BE2C (cell line): Measurements from ENCODE around the gene PARD6A.

Experiments
- DNase-seq: peaks from one replicate; pipeline ENCODE4 v3.0.0-alpha.2; 2020
- H3K27me3 ChIP-seq: fragments of 250-450 bp; sonication (Bioruptor Pico); 2 replicates; pipeline ENCODE4 v1.5.1; 2020; ENCODE audit warnings: mild to moderate bottlenecking
- H3K36me3 ChIP-seq: fragments of 250-450 bp; sonication (Bioruptor Pico); 2 replicates; pipeline ENCODE4 v1.5.1; 2020; ENCODE audit warnings: mild to moderate bottlenecking
- H3K4me1 ChIP-seq: fragments of 250-450 bp; sonication (Bioruptor Pico); 2 replicates; pipeline ENCODE4 v1.5.1; 2020
- H3K4me3 ChIP-seq: 2 replicates; pipeline ENCODE4 v1.5.1; 2011; ENCODE audit warnings: low read depth, low read length
- H3K9me3 ChIP-seq: fragments of 250-450 bp; sonication (Bioruptor Pico); 2 replicates; pipeline ENCODE4 v1.5.1; 2020
- TF ChIP-seq, protein P1 (sequence below): IDR thresholded peaks from 2 replicates; pipeline ENCODE4 v1.5.1; 2012; ENCODE audit warnings: mild to moderate bottlenecking, low read depth, low read length

The PARD6A gene

DNA sequence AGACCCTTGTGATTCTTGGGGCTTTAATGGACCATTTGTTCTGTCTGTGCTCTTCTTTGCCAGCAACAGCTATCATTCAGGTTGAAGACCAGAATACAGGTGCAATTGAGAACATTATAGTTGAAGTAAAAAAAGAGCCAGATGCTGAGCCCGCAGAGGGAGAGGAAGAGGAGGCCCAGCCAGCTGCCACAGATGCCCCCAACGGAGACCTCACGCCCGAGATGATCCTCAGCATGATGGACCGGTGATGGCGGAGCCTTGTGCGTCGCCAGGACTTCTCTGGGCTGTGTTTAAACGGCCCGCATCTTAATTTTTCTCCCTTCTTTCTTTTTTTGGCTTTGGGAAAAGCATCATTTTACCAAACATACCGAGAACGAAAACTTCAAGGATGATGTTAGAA, 23.1 kb upstream of the PARD6A start:
- no peak for DNase-seq

DNA sequence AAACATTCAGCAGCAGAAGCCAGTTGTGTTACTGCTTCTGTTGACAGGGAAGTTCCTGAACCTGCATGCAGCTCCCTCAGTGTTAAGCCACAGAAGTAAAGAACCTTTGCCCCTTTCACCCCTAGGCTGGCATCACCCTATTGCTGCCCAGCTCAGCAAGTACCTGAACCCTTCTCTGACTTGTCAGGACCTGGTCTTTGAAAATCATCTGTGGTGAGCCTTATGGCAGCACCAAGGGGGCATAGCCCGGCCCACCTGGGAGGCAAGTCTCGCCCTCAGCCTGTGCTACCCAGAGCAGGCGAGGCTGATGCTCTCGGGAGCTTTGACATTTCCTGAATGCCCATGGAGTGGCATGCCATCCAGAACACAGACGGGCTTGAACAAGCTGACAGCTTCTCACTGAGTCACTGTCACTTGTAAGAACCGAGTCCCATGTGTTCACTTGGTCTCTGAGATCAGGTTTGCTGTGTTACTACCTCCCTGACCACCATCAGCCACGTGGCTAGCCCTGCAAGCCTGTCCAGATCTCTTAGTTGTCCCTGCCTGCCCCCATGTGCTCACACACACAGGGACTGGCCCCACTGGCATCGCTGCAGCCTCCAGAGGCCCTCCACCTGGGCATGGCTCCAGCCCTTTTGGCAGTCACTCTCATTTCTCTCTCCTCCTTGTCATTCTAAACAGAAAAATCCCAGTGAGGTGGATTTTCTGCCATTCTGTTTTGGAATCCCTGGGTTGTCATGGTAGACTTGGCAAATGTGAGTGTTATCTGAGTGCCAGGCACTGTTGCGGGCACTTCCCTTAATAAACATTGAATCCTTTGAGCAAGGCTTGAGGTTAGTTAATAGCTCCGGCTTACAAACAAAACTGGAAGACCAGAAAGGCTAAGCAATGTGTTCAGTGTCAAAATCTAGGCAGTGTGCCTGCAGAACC, 18.7 kb upstream of the PARD6A start:
- Histone ChIP-seq H3K4me3 (no peak overlapping the region), H3K36me3 (peaks cover 30% of the 10 kb centered on the region), H3K9me3 (no peaks in the 10 kb centered on the region), H3K4me1 (no peaks in the 10 kb centered on the region; the same call in 1 of the 2 replicates), H3K27me3 (no peaks in the 10 kb centered on the region)
- peak; percentile 40 for DNase-seq
- TF ChIP-seq, protein P1, sequence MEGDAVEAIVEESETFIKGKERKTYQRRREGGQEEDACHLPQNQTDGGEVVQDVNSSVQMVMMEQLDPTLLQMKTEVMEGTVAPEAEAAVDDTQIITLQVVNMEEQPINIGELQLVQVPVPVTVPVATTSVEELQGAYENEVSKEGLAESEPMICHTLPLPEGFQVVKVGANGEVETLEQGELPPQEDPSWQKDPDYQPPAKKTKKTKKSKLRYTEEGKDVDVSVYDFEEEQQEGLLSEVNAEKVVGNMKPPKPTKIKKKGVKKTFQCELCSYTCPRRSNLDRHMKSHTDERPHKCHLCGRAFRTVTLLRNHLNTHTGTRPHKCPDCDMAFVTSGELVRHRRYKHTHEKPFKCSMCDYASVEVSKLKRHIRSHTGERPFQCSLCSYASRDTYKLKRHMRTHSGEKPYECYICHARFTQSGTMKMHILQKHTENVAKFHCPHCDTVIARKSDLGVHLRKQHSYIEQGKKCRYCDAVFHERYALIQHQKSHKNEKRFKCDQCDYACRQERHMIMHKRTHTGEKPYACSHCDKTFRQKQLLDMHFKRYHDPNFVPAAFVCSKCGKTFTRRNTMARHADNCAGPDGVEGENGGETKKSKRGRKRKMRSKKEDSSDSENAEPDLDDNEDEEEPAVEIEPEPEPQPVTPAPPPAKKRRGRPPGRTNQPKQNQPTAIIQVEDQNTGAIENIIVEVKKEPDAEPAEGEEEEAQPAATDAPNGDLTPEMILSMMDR = no peak

More for the DNA sequence above, 23.1 kb upstream of the PARD6A start:
- Histone ChIP-seq H3K36me3 (peaks cover 60% of the 10 kb centered on the region), H3K9me3 (no peaks in the 10 kb centered on the region), H3K4me3 (no peak overlapping the region), H3K27me3 (no peaks in the 10 kb centered on the region), H3K4me1 (no peaks in the 10 kb centered on the region; the same call in 1 of the 2 replicates)
- TF ChIP-seq, protein P1 = no peak

- Histone ChIP-seq H3K36me3 (peaks cover 10% of the 10 kb centered on the region), H3K4me3 (no peak overlapping the region), H3K27me3 (no peaks in the 10 kb centered on the region), H3K4me1 (no peaks in the 10 kb centered on the region), H3K9me3 (no peaks in the 10 kb centered on the region)
- TF ChIP-seq, protein P1 = no peak
- DNase-seq = no peak
Observed at GRCh38 chr16:67644038-67644437, 16.7 kb upstream of the PARD6A start.

GRCh38 chr16:67645397-67646121, 15.2 kb upstream of the PARD6A start:
- Histone ChIP-seq H3K36me3 (peaks cover 3% of the 10 kb centered on the region; the same call in 1 of the 2 replicates), H3K27me3 (no peaks in the 10 kb centered on the region), H3K4me3 (peak overlapping the region; percentile 43), H3K4me1 (no peaks in the 10 kb centered on the region), H3K9me3 (no peaks in the 10 kb centered on the region)
- TF ChIP-seq, protein P1 = no peak
- no peak for DNase-seq

DNA sequence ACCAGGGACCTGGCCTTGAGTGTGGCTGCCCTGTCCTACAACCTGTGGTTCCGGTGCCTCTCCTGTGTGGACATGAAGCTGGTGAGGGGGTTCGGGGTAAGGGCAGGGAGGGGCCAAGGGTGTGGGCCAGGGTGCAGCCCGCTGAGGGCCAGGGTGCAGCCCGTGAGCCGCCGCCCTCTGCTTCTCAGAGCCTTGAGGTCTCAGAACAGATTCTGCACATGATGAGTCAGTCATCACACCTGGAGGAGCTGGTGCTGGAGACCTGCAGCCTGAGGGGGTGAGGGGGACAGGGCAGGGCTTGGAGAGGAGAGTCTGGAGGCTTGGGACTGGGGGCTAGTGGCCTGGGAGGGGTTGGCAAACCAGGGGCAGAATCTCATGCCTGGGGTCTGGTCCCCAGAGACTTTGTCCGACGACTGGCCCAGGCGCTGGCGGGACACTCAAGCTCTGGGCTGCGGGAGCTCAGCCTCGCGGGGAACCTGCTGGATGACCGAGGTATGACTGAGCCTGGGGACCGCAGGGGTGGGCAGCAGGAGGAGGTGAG, 13.6 kb upstream of the PARD6A start:
- H3K36me3 ChIP-seq = no peaks in the 10 kb centered on the region
- H3K27me3 ChIP-seq = no peaks in the 10 kb centered on the region
- H3K4me3 ChIP-seq = no peak overlapping the region
- no peaks in the 10 kb centered on the region for H3K4me1 ChIP-seq
- TF ChIP-seq, protein P1 = no peak
- no peaks in the 10 kb centered on the region for H3K9me3 ChIP-seq
- DNase-seq = peak; percentile 27
